Stimulated activated naive B cell treated with anti-CD40 and anti-IgM and Interleukin-4, amounts not matched to agents 10 μg/mL and 1 μg/mL and 100 μg/mL, for 72 hours (primary cell): ENCODE measurements around the gene ANXA3.
A peak's percentile ranks its signal among the peaks of the same experiment; 100 is the strongest.
"Not testable (repeated sequence)": the region's sequence is repeated elsewhere in the genome, so short reads cannot be mapped to it uniquely, and the experiment has no call there.

Experiments
- ATAC-seq, 2 donors: fragments of 150-1000 bp; cut with Tn5 transposase; replicated peaks; 2 replicates each; pipeline ENCODE4 v1.10.0; 2021; ENCODE audit warnings: moderate library complexity in 1 of 2
- DNase-seq: peaks from one replicate; pipeline ENCODE4 v3.0.0; 2021
- H3K27ac Mint-ChIP-seq: one replicate; pipeline ENCODE4 v1.8.0; 2022; ENCODE audit warnings: mild to moderate bottlenecking, mixed read lengths
- H3K27me3 Mint-ChIP-seq, 2 donors: one replicate each; pipeline ENCODE4 v1.8.0; 2022; ENCODE audit warnings: mixed read lengths in 2 of 2
- H3K36me3 Mint-ChIP-seq, 2 donors: one replicate each; pipeline ENCODE4 v1.8.0; 2022; ENCODE audit warnings: mixed read lengths in 2 of 2, mild to moderate bottlenecking in 1 of 2
- H3K4me1 Mint-ChIP-seq, 2 donors: one replicate each; pipeline ENCODE4 v1.8.0; 2022; ENCODE audit warnings: mixed read lengths in 2 of 2, mild to moderate bottlenecking in 1 of 2
- H3K4me3 Mint-ChIP-seq, 2 donors: one replicate each; pipeline ENCODE4 v1.8.0; 2022; ENCODE audit warnings: mild to moderate bottlenecking in 2 of 2, mixed read lengths in 2 of 2, moderate library complexity in 1 of 2
- H3K9me3 Mint-ChIP-seq, 2 donors: one replicate each; pipeline ENCODE4 v1.8.0; 2022; ENCODE audit warnings: mixed read lengths in 2 of 2, mild to moderate bottlenecking in 1 of 2

Gene ANXA3, protein sequence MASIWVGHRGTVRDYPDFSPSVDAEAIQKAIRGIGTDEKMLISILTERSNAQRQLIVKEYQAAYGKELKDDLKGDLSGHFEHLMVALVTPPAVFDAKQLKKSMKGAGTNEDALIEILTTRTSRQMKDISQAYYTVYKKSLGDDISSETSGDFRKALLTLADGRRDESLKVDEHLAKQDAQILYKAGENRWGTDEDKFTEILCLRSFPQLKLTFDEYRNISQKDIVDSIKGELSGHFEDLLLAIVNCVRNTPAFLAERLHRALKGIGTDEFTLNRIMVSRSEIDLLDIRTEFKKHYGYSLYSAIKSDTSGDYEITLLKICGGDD

GRCh38 chr4:78551420-78552351 is at the start of gene ANXA3:
Gene ANXA3, plus strand, starts transcription at chr4:78551770. Its CDS starts 2,704 bp downstream, at chr4:78554474.
- Mint-ChIP-seq H3K4me3 (peak within 1 kb of the TSS; percentile 88 to 93), H3K4me1 (peaks cover 8 to 18% of the 10 kb centered on the region in 2 donors), H3K9me3 (no peaks in the 10 kb centered on the region), H3K27ac (peak within 1 kb of the TSS; percentile 82), H3K36me3 (no peaks in the 10 kb centered on the region), H3K27me3 (peaks cover 25 to 29% of the 10 kb centered on the region in 2 donors)
- DNase-seq (peak; percentile 9), ATAC-seq (peak; percentile 64 to 65)

GRCh38 chr4:78506260-78506659 is 45.3 kb upstream of the ANXA3 start:
- H3K4me3 Mint-ChIP-seq, H3K9me3 Mint-ChIP-seq, H3K36me3 Mint-ChIP-seq, H3K4me1 Mint-ChIP-seq, H3K27ac Mint-ChIP-seq, ATAC-seq, DNase-seq: not testable (repeated sequence)
- peaks cover 9 to 16% of the 10 kb centered on the region in 2 donors for H3K27me3 Mint-ChIP-seq

- no peaks in the 10 kb centered on the region for H3K4me1 Mint-ChIP-seq
Measured at GRCh38 chr4:78509043-78509442, 42.5 kb upstream of the ANXA3 start.

DNA sequence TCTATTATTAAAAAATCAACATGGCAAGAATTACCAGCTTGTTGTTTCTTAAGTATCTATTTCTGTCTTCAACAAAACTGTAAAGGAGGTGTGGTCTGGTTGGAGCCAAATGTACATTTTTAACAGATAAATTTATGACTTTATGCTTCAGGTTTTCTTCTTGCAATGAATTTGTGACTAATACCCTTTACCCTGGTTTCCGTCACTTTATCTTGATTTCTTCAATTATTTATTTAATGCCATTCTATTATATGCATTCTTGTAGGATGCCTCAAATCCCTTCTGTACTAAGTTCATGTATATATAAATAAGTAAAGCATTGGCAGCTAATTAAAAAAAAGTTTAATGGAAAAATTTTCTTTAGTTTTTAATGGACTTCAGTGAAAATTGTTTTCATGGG is 41.5 kb upstream of the ANXA3 start:
- no peak for DNase-seq

More at GRCh38 chr4:78509043-78509442, 42.5 kb upstream of the ANXA3 start:
- Mint-ChIP-seq H3K4me3 (no peak overlapping the region), H3K36me3 (no peaks in the 10 kb centered on the region), H3K27me3 (peaks cover 9 to 16% of the 10 kb centered on the region in 2 donors), H3K27ac (no peak overlapping the region), H3K9me3 (peaks cover 0 to 2% of the 10 kb centered on the region in 2 donors)
- DNase-seq (no peak), ATAC-seq (no peak)

DNA sequence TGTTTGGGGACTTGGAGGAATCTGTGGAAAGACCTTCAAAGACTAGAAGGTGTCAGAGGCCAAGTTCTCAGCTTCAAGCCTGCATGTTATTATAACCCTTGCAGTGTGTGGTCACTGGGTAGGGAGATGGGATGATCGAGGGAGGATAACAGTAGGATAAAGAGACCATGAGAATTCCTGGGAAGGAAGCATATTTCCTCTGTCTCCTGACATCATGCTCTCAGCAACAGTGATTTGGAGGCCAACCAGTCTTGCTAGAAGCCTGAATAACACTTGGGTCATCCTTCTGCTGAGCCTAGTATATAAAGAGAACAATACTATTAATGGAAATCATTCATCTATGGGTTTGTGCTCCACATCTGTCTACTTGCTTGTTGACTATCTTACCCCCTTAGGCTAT is 40.9 kb upstream of the ANXA3 start:
- no peak overlapping the region for H3K27ac Mint-ChIP-seq
- H3K9me3 Mint-ChIP-seq: peaks cover 4 to 7% of the 10 kb centered on the region in 2 donors
- H3K4me3 Mint-ChIP-seq: no peak overlapping the region
- DNase-seq: no peak
- ATAC-seq: no peak
- no peaks in the 10 kb centered on the region for H3K4me1 Mint-ChIP-seq
- H3K36me3 Mint-ChIP-seq: peaks cover 0 to 2% of the 10 kb centered on the region in 2 donors
- peaks cover 4 to 9% of the 10 kb centered on the region in 2 donors for H3K27me3 Mint-ChIP-seq

More for the DNA sequence above, 41.5 kb upstream of the ANXA3 start:
- Mint-ChIP-seq H3K27ac (no peak overlapping the region), H3K27me3 (peaks cover 9 to 15% of the 10 kb centered on the region in 2 donors), H3K9me3 (peaks cover 0 to 3% of the 10 kb centered on the region in 2 donors), H3K36me3 (no peaks in the 10 kb centered on the region), H3K4me3 (no peak overlapping the region), H3K4me1 (no peaks in the 10 kb centered on the region)
- ATAC-seq: no peak

DNA sequence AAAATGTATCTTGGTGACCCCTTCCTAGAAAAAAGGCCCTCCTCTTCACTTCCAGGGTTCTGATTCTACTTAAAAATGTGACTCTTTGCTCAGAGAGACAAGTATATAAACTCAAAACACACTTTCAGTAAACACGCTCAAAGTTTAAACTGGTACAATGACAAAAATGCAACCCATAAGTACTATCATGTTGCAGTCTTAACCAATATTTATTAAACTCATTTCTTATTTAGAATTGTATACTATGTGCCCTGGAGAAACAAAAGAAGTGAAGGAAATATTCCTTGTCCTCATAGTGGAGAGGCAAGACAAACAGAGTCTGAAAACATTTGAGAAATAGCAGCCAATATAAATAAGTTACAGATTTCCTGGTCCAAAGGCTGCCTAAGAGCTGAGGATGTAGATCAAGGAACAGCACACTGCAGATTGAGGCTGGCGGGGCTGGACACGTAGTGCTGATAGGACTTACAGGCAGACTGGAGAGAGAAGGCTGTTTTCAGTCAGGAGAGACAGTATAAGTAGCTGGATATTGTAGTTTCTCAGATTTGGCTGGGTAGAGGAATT is 39.1 kb upstream of the ANXA3 start:
- H3K36me3 Mint-ChIP-seq: peaks cover 0 to 9% of the 10 kb centered on the region in 2 donors
- H3K4me1 Mint-ChIP-seq: peaks cover 0 to 3% of the 10 kb centered on the region in 2 donors
- H3K4me3 Mint-ChIP-seq: no peak overlapping the region
- peaks cover 11 to 12% of the 10 kb centered on the region in 2 donors for H3K9me3 Mint-ChIP-seq
- H3K27me3 Mint-ChIP-seq: no peaks in the 10 kb centered on the region
- no peak for DNase-seq
- no peak for ATAC-seq
- H3K27ac Mint-ChIP-seq: no peak overlapping the region

- H3K4me3 Mint-ChIP-seq: no peak overlapping the region
- H3K36me3 Mint-ChIP-seq: peaks cover 0 to 9% of the 10 kb centered on the region in 2 donors
- peaks cover 11 to 12% of the 10 kb centered on the region in 2 donors for H3K9me3 Mint-ChIP-seq
- no peak overlapping the region for H3K27ac Mint-ChIP-seq
- H3K4me1 Mint-ChIP-seq: peaks cover 0 to 3% of the 10 kb centered on the region in 2 donors
- DNase-seq: no peak
- no peaks in the 10 kb centered on the region for H3K27me3 Mint-ChIP-seq
- ATAC-seq: no peak
Measured at GRCh38 chr4:78513411-78513975, 38.1 kb upstream of the ANXA3 start.

GRCh38 chr4:78517050-78517652 is 34.4 kb upstream of the ANXA3 start:
- Mint-ChIP-seq H3K4me3 (no peak overlapping the region), H3K27me3 (peaks cover 0 to 6% of the 10 kb centered on the region in 2 donors), H3K9me3 (peaks cover 11 to 12% of the 10 kb centered on the region in 2 donors), H3K4me1 (peaks cover 0 to 3% of the 10 kb centered on the region in 2 donors), H3K36me3 (peaks cover 0 to 9% of the 10 kb centered on the region in 2 donors), H3K27ac (no peak overlapping the region)
- ATAC-seq: no peak
- DNase-seq: no peak

DNA sequence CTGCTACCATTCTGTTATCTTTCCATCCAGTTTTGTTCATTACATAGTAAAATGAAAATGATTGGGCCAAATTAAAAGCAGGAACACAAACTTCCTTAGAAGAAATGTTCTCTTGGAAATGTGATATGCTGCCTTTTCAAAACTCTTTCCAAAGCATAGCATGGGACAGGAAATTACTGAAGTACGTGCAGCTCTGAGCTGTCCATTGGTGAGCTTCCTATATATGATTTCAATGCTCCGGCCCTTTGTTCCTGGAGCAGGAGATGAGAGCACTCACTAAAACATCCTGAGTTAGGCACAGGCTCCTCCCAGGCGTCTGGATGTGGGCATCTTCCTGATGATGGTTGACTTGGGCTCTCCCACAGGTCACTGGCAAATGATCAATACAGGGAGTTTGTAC is 33.0 kb upstream of the ANXA3 start:
- Mint-ChIP-seq H3K9me3 (peaks cover 11 to 12% of the 10 kb centered on the region in 2 donors), H3K27ac (no peak overlapping the region), H3K27me3 (peaks cover 0 to 6% of the 10 kb centered on the region in 2 donors), H3K4me1 (peaks cover 0 to 3% of the 10 kb centered on the region in 2 donors), H3K4me3 (no peak overlapping the region), H3K36me3 (peaks cover 0 to 9% of the 10 kb centered on the region in 2 donors)
- no peak for DNase-seq
- no peak for ATAC-seq

- Mint-ChIP-seq H3K4me1 (peaks cover 0 to 3% of the 10 kb centered on the region in 2 donors), H3K4me3 (no peak overlapping the region), H3K9me3 (peaks cover 11 to 12% of the 10 kb centered on the region in 2 donors), H3K27me3 (peaks cover 6% of the 10 kb centered on the region in 2 donors), H3K36me3 (peaks cover 0 to 9% of the 10 kb centered on the region in 2 donors), H3K27ac (no peak overlapping the region)
- ATAC-seq: no peak
- DNase-seq: no peak
Measured at GRCh38 chr4:78519962-78520361, 31.6 kb upstream of the ANXA3 start.

DNA sequence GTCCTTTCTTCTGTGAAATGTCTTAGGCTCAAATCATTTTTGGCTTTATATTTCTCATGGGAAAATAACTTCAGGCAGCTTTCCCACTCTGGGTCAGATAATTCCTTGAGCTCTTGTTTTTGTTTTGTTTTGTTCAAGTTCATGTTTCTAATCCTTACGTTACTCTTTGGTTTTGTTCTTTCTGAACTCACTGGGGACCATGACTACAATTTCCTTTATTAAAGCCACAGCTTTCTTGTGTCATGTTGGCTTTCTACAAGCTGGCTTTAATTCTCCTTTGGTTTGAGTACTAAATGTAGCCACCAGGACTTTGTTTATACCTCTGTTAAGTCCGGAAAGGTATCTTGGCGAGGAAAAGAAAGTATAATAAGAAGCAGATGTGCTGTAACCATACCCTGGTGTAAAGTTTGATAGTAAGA is 30.8 kb upstream of the ANXA3 start:
- DNase-seq (no peak), ATAC-seq (no peak)
- Mint-ChIP-seq H3K27ac (no peak overlapping the region), H3K27me3 (peaks cover 6% of the 10 kb centered on the region in 2 donors), H3K9me3 (peaks cover 6% of the 10 kb centered on the region in 2 donors), H3K4me1 (peaks cover 0 to 3% of the 10 kb centered on the region in 2 donors), H3K4me3 (no peak overlapping the region), H3K36me3 (peaks cover 0 to 5% of the 10 kb centered on the region in 2 donors)

GRCh38 chr4:78524009-78524408 is 27.6 kb upstream of the ANXA3 start:
- H3K9me3 Mint-ChIP-seq: no peaks in the 10 kb centered on the region
- no peak overlapping the region for H3K27ac Mint-ChIP-seq
- no peak for DNase-seq
- H3K27me3 Mint-ChIP-seq: peaks cover 6% of the 10 kb centered on the region in 2 donors
- ATAC-seq: no peak
- no peaks in the 10 kb centered on the region for H3K4me1 Mint-ChIP-seq
- H3K4me3 Mint-ChIP-seq: no peak overlapping the region
- H3K36me3 Mint-ChIP-seq: no peaks in the 10 kb centered on the region

DNA sequence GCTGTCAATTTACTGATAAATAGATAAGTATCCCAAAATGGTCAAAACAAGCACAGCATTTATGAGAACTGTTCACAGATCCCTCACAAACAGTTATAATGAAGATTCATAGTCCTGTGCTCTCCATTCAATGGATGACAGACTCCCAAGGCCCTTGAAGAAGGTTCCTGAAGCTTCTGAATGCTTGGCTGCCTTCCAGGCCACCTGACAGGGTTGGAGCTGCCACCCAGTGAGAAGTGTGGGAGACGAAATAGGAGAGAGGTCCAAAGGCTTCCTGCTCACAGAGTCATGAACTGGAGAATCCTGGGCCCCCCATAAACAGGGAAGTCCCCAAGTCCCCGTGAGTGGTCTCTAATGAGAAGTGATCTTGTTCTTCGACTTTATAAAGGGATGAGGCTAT is 26.0 kb upstream of the ANXA3 start:
- Mint-ChIP-seq H3K36me3 (no peaks in the 10 kb centered on the region), H3K4me1 (no peaks in the 10 kb centered on the region), H3K27ac (no peak overlapping the region), H3K4me3 (no peak overlapping the region), H3K9me3 (no peaks in the 10 kb centered on the region), H3K27me3 (peaks cover 0 to 6% of the 10 kb centered on the region in 2 donors)
- ATAC-seq: no peak
- no peak for DNase-seq
